Tibial artery (tissue), 4 donors: ENCODE measurements around the gene CLCN7.

Experiments used
- DNase-seq, 2 donors: peaks; one replicate each; pipeline ENCODE4 v3.0.0-alpha.2; 2019
- H3K27ac ChIP-seq, 2 donors: fragments of 200-600 bp; sonication (generic) in 1 of 2; 1 replicate in 1 of 2; 2 replicates in 1 of 2; pipeline ENCODE4 v1.5.1; 2018 to 2019; ENCODE audit warnings: mild to moderate bottlenecking in 1 of 2
- H3K27me3 ChIP-seq, 2 donors: fragments of 200-600 bp; sonication (generic) in 1 of 2; one replicate each; pipeline versions ENCODE4 v1.5.1 to v1.6.0; 2016 to 2019
- H3K36me3 ChIP-seq, 3 donors: fragments of 200-600 bp; sonication (generic) in 2 of 3; one replicate each; pipeline ENCODE4 v1.5.1; 2016 to 2019; ENCODE audit warnings: mild to moderate bottlenecking in 2 of 3
- H3K4me1 ChIP-seq, 4 donors: fragments of 200-600 bp; sonication (generic) in 2 of 4; 1 replicate in 3 of 4; 2 replicates in 1 of 4; pipeline ENCODE4 v1.5.1; 2016 to 2019
- H3K4me3 ChIP-seq, 2 donors: fragments of 200-600 bp; sonication (generic) in 1 of 2; 1 replicate in 1 of 2; 2 replicates in 1 of 2; pipeline ENCODE4 v1.5.1; 2018 to 2019; ENCODE audit warnings: mild to moderate bottlenecking in 2 of 2
- H3K9me3 ChIP-seq, 3 donors: fragments of 200-600 bp; sonication (generic) in 1 of 3; one replicate each; pipeline ENCODE4 v1.5.1; 2016 to 2019
- CTCF ChIP-seq, 2 experiments: fragments of 200-600 bp in 1 of 2; fragments of 450-650 bp in 1 of 2; IDR thresholded peaks; one replicate each; pipeline ENCODE4 v1.5.1; 2017 to 2019; ENCODE audit warnings: antibody characterized with exemption in 2 of 2, mild to moderate bottlenecking in 1 of 2, moderate library complexity in 1 of 2
- intact Hi-C: fragments of 100-400 bp; cut with DNase I; formaldehyde crosslinking; loops from one replicate; pipeline ENCODE4 v1.15.0; 2023; ENCODE audit warnings: low total_unique reads

CLCN7 gene

GRCh38 chr16:1474796-1475551 is at the start of gene CLCN7:
CLCN7 (minus strand) TSS chr16:1475028; CDS start chr16:1474974, 54 bp downstream.
- intact Hi-C loops = loop anchor here (5.0 to 10.0 kb wide), 2 partner anchors 50 to 142 kb away; partner anchors contain the start of gene UQCC4
- peak; percentile 90 to 94 for DNase-seq
- no peaks in the 10 kb centered on the region for H3K9me3 ChIP-seq
- H3K27me3 ChIP-seq = no peaks in the 10 kb centered on the region
- no peak for TF ChIP-seq CTCF (IDR thresholded peaks at IDR 0.05)
- peaks cover 0 to 7% (median 0%) of the 10 kb centered on the region in 3 donors for H3K36me3 ChIP-seq
- H3K4me3 ChIP-seq = peak within 1 kb of the TSS; percentile 79 to 95
- peaks cover 0 to 33% (median 20%) of the 10 kb centered on the region in 4 donors for H3K4me1 ChIP-seq
- H3K27ac ChIP-seq = peak within 1 kb of the TSS; percentile 85 to 88

GRCh38 chr16:1524366-1524765 is 49.5 kb upstream of the CLCN7 start:
- no peak for DNase-seq
- H3K36me3 ChIP-seq = peaks cover 5 to 57% (median 35%) of the 10 kb centered on the region in 3 donors
- H3K27ac ChIP-seq = no peak overlapping the region
- H3K4me3 ChIP-seq = no peak overlapping the region
- peaks cover 0 to 4% (median 0%) of the 10 kb centered on the region in 4 donors for H3K4me1 ChIP-seq
- TF ChIP-seq CTCF (IDR thresholded peaks at IDR 0.05) = no peak
- H3K27me3 ChIP-seq = no peaks in the 10 kb centered on the region
- H3K9me3 ChIP-seq = no peaks in the 10 kb centered on the region
- intact Hi-C loops = no loop called here

GRCh38 chr16:1523581-1524245 is 48.9 kb upstream of the CLCN7 start:
- Histone ChIP-seq H3K9me3 (no peaks in the 10 kb centered on the region), H3K27ac (no peak overlapping the region), H3K36me3 (peaks cover 5 to 64% (median 40%) of the 10 kb centered on the region in 3 donors), H3K4me3 (no peak overlapping the region), H3K4me1 (peaks cover 0 to 2% (median 0%) of the 10 kb centered on the region in 4 donors), H3K27me3 (no peaks in the 10 kb centered on the region)
- intact Hi-C loops = no loop called here
- TF ChIP-seq CTCF (IDR thresholded peaks at IDR 0.05) = no peak
- no peak for DNase-seq

- TF ChIP-seq CTCF (IDR thresholded peaks at IDR 0.05) = no peak
- intact Hi-C loops = no loop called here
- H3K4me3 ChIP-seq = no peak overlapping the region
- no peaks in the 10 kb centered on the region for H3K4me1 ChIP-seq
- no peak overlapping the region for H3K27ac ChIP-seq
- no peak for DNase-seq
- H3K9me3 ChIP-seq = no peaks in the 10 kb centered on the region
- H3K27me3 ChIP-seq = no peaks in the 10 kb centered on the region
- H3K36me3 ChIP-seq = peaks cover 5 to 75% (median 47%) of the 10 kb centered on the region in 3 donors
These were observed 45.6 kb upstream of the CLCN7 start for GRCh38 chr16:1520461-1520860.

GRCh38 chr16:1519831-1520230 is 45.0 kb upstream of the CLCN7 start:
- no peak for DNase-seq
- Histone ChIP-seq H3K27me3 (no peaks in the 10 kb centered on the region), H3K4me1 (no peaks in the 10 kb centered on the region), H3K9me3 (no peaks in the 10 kb centered on the region), H3K27ac (no peak overlapping the region), H3K4me3 (no peak overlapping the region), H3K36me3 (peaks cover 5 to 69% (median 47%) of the 10 kb centered on the region in 3 donors)
- no peak for TF ChIP-seq CTCF (IDR thresholded peaks at IDR 0.05)
- intact Hi-C loops = no loop called here
